ENCODE measurements around the gene NIPBL.

The NIPBL gene

GRCh38 chr5:36957953-36958537 lies 81.5 kb downstream of the NIPBL start:
- TF ChIP-seq CTCF (IDR thresholded peaks at IDR 0.05; ENCODE audit: extremely low read depth, missing control alignments) = no peak
- no peak for DNase-seq (ENCODE audit: low spot score)

GRCh38 chr5:36958612-36959011 lies 82.0 kb downstream of the NIPBL start:
- TF ChIP-seq CTCF (IDR thresholded peaks at IDR 0.05; ENCODE audit: extremely low read depth, missing control alignments) = no peak
- DNase-seq (ENCODE audit: low spot score) = no peak

GRCh38 chr5:36965179-36965578 lies 88.6 kb downstream of the NIPBL start:
- DNase-seq (ENCODE audit: low spot score) = no peak
- TF ChIP-seq CTCF (IDR thresholded peaks at IDR 0.05; ENCODE audit: extremely low read depth, missing control alignments) = no peak

- TF ChIP-seq CTCF (IDR thresholded peaks at IDR 0.05; ENCODE audit: extremely low read depth, missing control alignments) = no peak
- no peak for DNase-seq (ENCODE audit: low spot score)
Observed at GRCh38 chr5:36969700-36970395, 93.3 kb downstream of the NIPBL start.

GRCh38 chr5:36978196-36978595 lies 101.6 kb downstream of the NIPBL start:
- no peak for DNase-seq (ENCODE audit: low spot score)
- no peak for TF ChIP-seq CTCF (IDR thresholded peaks at IDR 0.05; ENCODE audit: extremely low read depth, missing control alignments)

GRCh38 chr5:36982146-36982545 lies 105.6 kb downstream of the NIPBL start:
- no peak for DNase-seq (ENCODE audit: low spot score)
- no peak for TF ChIP-seq CTCF (IDR thresholded peaks at IDR 0.05; ENCODE audit: extremely low read depth, missing control alignments)

GRCh38 chr5:36985387-36985786 lies 108.8 kb downstream of the NIPBL start:
- no peak for TF ChIP-seq CTCF (IDR thresholded peaks at IDR 0.05; ENCODE audit: extremely low read depth, missing control alignments)
- DNase-seq (ENCODE audit: low spot score) = no peak

Data from GM20000 (cell line).